A673 (cell line): ENCODE results near the gene GLCE. TPM values are rescaled to one million over a fixed set of nuclear protein-coding genes. Genes with fewer than 3 reads are reported as not detected.

Source experiments
- BruUV-seq: library from RNA; stranded (reverse); fragments of 400-500 nt; replicated peaks from 2 replicates; lab custom pipeline; 2021; lab: Mats Ljungman, UMichigan
- CTCF ChIA-PET: fragments of 300-600 bp; sonication (Branson Sonifier 250); formaldehyde crosslinking; loops from one replicate; lab custom pipeline; 2022; ENCODE audit warnings: antibody characterized with exemption; lab: Charles Lee
- POLR2A ChIA-PET: fragments of 300-600 bp; sonication (Branson Sonifier 250); formaldehyde crosslinking; loops from one replicate; lab custom pipeline; 2022; ENCODE audit warnings: antibody characterized with exemption; ENCODE audit not compliant: low non-redundant PET; lab: Charles Lee
- DNase-seq: peaks from one replicate; pipeline ENCODE4 v3.0.0-alpha.2; 2015; ENCODE audit warnings: low spot score
- H3K27ac ChIP-seq: fragments of 200-600 bp; sonication (generic); 2 replicates; pipeline ENCODE4 v1.5.1; 2016; ENCODE audit warnings: mixed run types, low read depth, mild to moderate bottlenecking, mixed read lengths, antibody characterized with exemption, low read length; ENCODE audit not compliant: poor library complexity, severe bottlenecking
- H3K27me3 ChIP-seq: fragments of 200-600 bp; sonication (generic); replicated peaks from 2 replicates; pipeline ENCODE4 v1.6.1; 2017; ENCODE audit warnings: mixed run types, low read depth, mild to moderate bottlenecking, mixed read lengths, antibody characterized with exemption, low read length; ENCODE audit not compliant: insufficient read depth, poor library complexity
- H3K36me3 ChIP-seq: fragments of 200-600 bp; sonication (generic); 2 replicates; pipeline ENCODE4 v1.6.1; 2016; ENCODE audit warnings: mixed run types, mild to moderate bottlenecking, mixed read lengths, antibody characterized with exemption, low read length; ENCODE audit not compliant: insufficient read depth, poor library complexity, severe bottlenecking
- H3K4me1 ChIP-seq: fragments of 200-600 bp; sonication (generic); 2 replicates; pipeline ENCODE4 v1.6.1; 2017; ENCODE audit warnings: mixed run types, mild to moderate bottlenecking, mixed read lengths, antibody characterized with exemption, low read length; ENCODE audit not compliant: insufficient read depth, poor library complexity, severe bottlenecking
- H3K4me3 ChIP-seq: fragments of 200-600 bp; sonication (generic); 2 replicates; pipeline ENCODE4 v1.5.1; 2016; ENCODE audit warnings: low read depth, mixed run types, mild to moderate bottlenecking, mixed read lengths, low read length; ENCODE audit not compliant: poor library complexity, severe bottlenecking
- H3K9me3 ChIP-seq: fragments of 200-600 bp; sonication (generic); 2 replicates; pipeline ENCODE4 v1.6.1; 2016; ENCODE audit warnings: mixed run types, low read depth, mild to moderate bottlenecking, mixed read lengths, antibody characterized with exemption, low read length; ENCODE audit not compliant: poor library complexity, severe bottlenecking
- CTCF ChIP-seq: fragments of 300-800, 200-600 bp; sonication (generic); conservative IDR thresholded peaks from 2 replicates; pipeline ENCODE4 v1.5.1; 2017; ENCODE audit warnings: low read depth, mild to moderate bottlenecking, antibody characterized with exemption, low read length, moderate library complexity, mixed read lengths
- EZH2 ChIP-seq: fragments of 200-600 bp; sonication (generic); IDR thresholded peaks from 2 replicates; pipeline ENCODE4 v1.6.1; 2017; ENCODE audit warnings: borderline replicate concordance, low read depth, mild to moderate bottlenecking, mixed read lengths, antibody characterized with exemption, low read length; ENCODE audit not compliant: poor library complexity, severe bottlenecking
- intact Hi-C: fragments of 100-400 bp; cut with micrococcal nuclease; formaldehyde crosslinking; loops from one replicate; pipeline ENCODE4 v1.10.0; 2022; ENCODE audit not compliant: unreplicated experiment
- total RNA-seq: library from RNA; stranded (reverse); gene quantifications from 2 replicates; pipeline ENCODE4 v1.2.3, GENCODE V29; 2021

Gene GLCE
- total RNA-seq, 1 experiment from 2014 or later, result 44.6 TPM

DNA sequence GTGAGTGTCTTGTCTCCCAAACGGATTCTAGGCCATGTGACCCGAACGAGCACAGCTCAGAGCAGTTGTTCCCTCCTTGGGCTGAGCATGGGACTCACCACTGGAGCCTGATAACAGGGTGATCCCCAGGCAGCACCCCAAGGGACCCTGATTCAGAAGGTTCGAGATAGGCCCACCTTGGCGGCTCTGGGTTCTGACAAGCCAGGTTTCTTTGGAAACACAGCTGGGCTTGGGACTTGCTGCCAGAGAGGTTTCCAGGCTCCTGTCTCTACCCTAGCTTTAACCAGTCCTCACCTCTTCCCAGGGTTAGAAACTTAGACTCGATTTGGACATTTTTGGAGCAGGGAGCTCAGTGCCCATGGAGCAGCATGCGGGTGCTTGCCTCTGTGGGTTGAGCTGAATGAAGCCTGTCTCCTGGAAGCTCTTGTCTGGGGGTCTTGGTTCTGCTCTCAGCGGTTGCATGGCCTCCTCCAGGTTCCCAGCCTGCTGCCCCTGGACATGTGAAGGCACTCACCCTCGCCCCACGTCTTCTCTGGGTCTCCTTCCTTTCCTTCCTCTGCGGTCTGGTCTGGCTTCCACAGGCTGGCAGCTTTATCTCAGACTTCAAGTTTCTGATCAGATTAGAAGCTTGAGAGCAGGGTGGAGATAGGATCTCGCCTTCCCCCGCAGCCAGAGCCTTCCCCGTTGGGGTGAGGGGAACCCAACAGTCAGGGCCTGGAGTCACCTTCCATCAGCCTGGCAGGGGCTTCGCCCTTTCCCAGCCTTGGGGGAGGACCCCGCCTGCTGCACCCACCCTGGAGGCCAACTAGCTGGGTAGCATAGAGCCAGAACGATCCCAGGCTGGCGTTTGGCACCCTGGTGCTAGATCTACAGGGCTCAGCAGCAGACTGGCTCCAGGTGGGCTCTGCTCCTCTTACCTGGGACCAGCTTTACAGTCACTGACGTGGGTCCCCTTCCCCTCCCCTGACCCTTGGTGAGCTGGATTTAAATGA lies 159.2 kb downstream of the GLCE start:
- intact Hi-C loops, result no loop called here
- Histone ChIP-seq H3K9me3 (no peaks in the 10 kb centered on the region), H3K27me3 (no peaks in the 10 kb centered on the region), H3K4me3 (no peak overlapping the region), H3K27ac (peak overlapping the region; percentile 69), H3K4me1 (peaks cover 41% of the 10 kb centered on the region), H3K36me3 (no peaks in the 10 kb centered on the region)
- no peak for TF ChIP-seq CTCF
- TF ChIP-seq EZH2, result no peak
- BruUV-seq, result no TSS peak
- CTCF ChIA-PET, result no interaction called here
- POLR2A ChIA-PET, result no interaction called here
- no peak for DNase-seq

GRCh38 chr15:69320977-69321554 lies 160.6 kb downstream of the GLCE start:
- intact Hi-C loops, result no loop called here
- TF ChIP-seq CTCF, result no peak
- no peak for TF ChIP-seq EZH2
- POLR2A ChIA-PET, result no interaction called here
- peak; percentile 80 for DNase-seq
- H3K4me1 ChIP-seq, result peaks cover 36% of the 10 kb centered on the region
- H3K27me3 ChIP-seq, result no peaks in the 10 kb centered on the region
- peak overlapping the region; percentile 71 for H3K27ac ChIP-seq
- H3K9me3 ChIP-seq, result no peaks in the 10 kb centered on the region
- no peak overlapping the region for H3K4me3 ChIP-seq
- CTCF ChIA-PET, result no interaction called here
- H3K36me3 ChIP-seq, result no peaks in the 10 kb centered on the region
- no TSS peak for BruUV-seq

Other genes with a start within 250 kb of the GLCE start
- not detected in 2 replicates for gene SPESP1, start 230.1 kb upstream of the GLCE start, total RNA-seq
- not detected in 2 replicates for gene NOX5, start 145.9 kb upstream of the GLCE start, total RNA-seq
- gene PAQR5, start 138.3 kb downstream of the GLCE start, total RNA-seq, result 16.0 and 19.1 TPM in 2 replicates